K562 (cell line): Measurements from ENCODE around the gene GREB1. TPM values are rescaled to one million over a fixed set of nuclear protein-coding genes. Genes with fewer than 3 reads are reported as not detected.

Experiments used
- ATAC-seq: fragments of 200-7000 bp; cut with Tn5 transposase; 3 replicates; pipeline ENCODE4 v1.9.1; 2020; ENCODE audit warnings: moderate library complexity
- BruUV-seq: library from RNA; stranded (reverse); fragments of 400-500 nt; replicated peaks from 2 replicates; lab custom pipeline; 2021; lab: Mats Ljungman, UMichigan
- CTCF ChIA-PET: fragments of 300-600 bp; formaldehyde crosslinking; extraction: SDS; loops from one replicate; lab custom pipeline; 2021; ENCODE audit warnings: low intra/inter-chr PET ratio; lab: Yijun Ruan, JAX
- POLR2A ChIA-PET: fragments of 300-600, 350-650 bp; sonication (Branson Sonifier 250); formaldehyde crosslinking; extraction: SDS; loops from one replicate; lab custom pipeline; 2021; ENCODE audit warnings: antibody characterized with exemption, inconsistent platforms; lab: Yijun Ruan, JAX
- DNase-seq, 4 experiments: peaks; one replicate each; pipeline versions ENCODE4 v3.0.0 to v3.0.0-alpha.2; 2011 to 2018; ENCODE audit warnings: low spot score in 3 of 4, mixed read lengths in 3 of 4; ENCODE audit errors: extremely low read depth in 1 of 4
- FAIRE-seq: peaks from 2 replicates; lab custom pipeline; 2011; peaks lifted over from hg19 to GRCh38; lab: Jason Lieb, UNC
- H2AFZ ChIP-seq: 2 replicates; pipeline ENCODE4 v1.6.0; 2011; ENCODE audit warnings: low read depth, low read length, control low read depth, inconsistent platforms
- H3K27ac ChIP-seq: fragments of 200-600 bp; 3 replicates; pipeline ENCODE4 v1.8.0; 2011; ENCODE audit warnings: low read depth, mild to moderate bottlenecking, control low read depth, inconsistent platforms, low read length, moderate library complexity, mixed read lengths; ENCODE audit errors: extremely low read depth
- H3K27me3 ChIP-seq, 2 experiments: fragments of 300-600 bp in 1 of 2; 2 replicates in 1 of 2; 3 replicates in 1 of 2; pipeline versions ENCODE4 v1.6.0 to v1.8.0; 2011; ENCODE audit warnings: inconsistent platforms in 2 of 2, low read length in 2 of 2, mild to moderate bottlenecking in 1 of 2, mixed read lengths in 1 of 2, moderate library complexity in 1 of 2; ENCODE audit not compliant: control insufficient read depth in 2 of 2, insufficient read depth in 2 of 2
- H3K36me3 ChIP-seq: fragments of 300-600 bp; 3 replicates; pipeline ENCODE4 v1.8.0; 2011; ENCODE audit warnings: mild to moderate bottlenecking, low read length, inconsistent platforms; ENCODE audit not compliant: control insufficient read depth, insufficient read depth
- H3K4me1 ChIP-seq, 2 experiments: fragments of 200-600 bp in 1 of 2; replicated peaks in 1 of 2; 2 replicates in 1 of 2; 3 replicates in 1 of 2; pipeline versions ENCODE4 v1.5.1 to v1.8.0; 2011; ENCODE audit warnings: inconsistent platforms in 2 of 2, low read length in 2 of 2, mild to moderate bottlenecking in 1 of 2, mixed read lengths in 1 of 2, moderate library complexity in 1 of 2; ENCODE audit not compliant: control insufficient read depth in 2 of 2, insufficient read depth in 2 of 2
- H3K4me2 ChIP-seq: 2 replicates; pipeline ENCODE4 v1.6.1; 2011; ENCODE audit warnings: low read length, control low read depth, inconsistent platforms, mixed read lengths; ENCODE audit not compliant: insufficient read depth
- H3K4me3 ChIP-seq: fragments of 200-600 bp; sonication (generic), shearing (Covaris generic); 2 replicates; pipeline ENCODE4 v1.5.1; 2016; ENCODE audit warnings: control low read depth, inconsistent platforms
- H3K79me2 ChIP-seq: fragments of 200-600 bp; 3 replicates; pipeline ENCODE4 v1.8.0; 2011; ENCODE audit warnings: low read length, inconsistent platforms; ENCODE audit not compliant: control insufficient read depth, insufficient read depth
- H3K9ac ChIP-seq, 2 experiments: 2 replicates each; pipeline versions ENCODE4 v1.6.0 to v1.6.1; 2011; ENCODE audit warnings: low read depth in 2 of 2, low read length in 2 of 2, control low read depth in 1 of 2, inconsistent platforms in 1 of 2, mild to moderate bottlenecking in 1 of 2, mixed read lengths in 1 of 2; ENCODE audit not compliant: insufficient read depth in 1 of 2
- H3K9me1 ChIP-seq: one replicate; pipeline ENCODE4 v1.6.0; 2011; ENCODE audit warnings: inconsistent platforms, mild to moderate bottlenecking, low read length, moderate library complexity; ENCODE audit not compliant: control insufficient read depth, insufficient read depth
- H3K9me3 ChIP-seq: replicated peaks from 2 replicates; pipeline ENCODE4 v1.5.1; 2011; ENCODE audit warnings: low read depth, low read length, inconsistent platforms; ENCODE audit not compliant: control insufficient read depth, insufficient read depth
- H4K20me1 ChIP-seq: replicated peaks from 2 replicates; pipeline ENCODE4 v1.6.1; 2011; ENCODE audit warnings: low read length, inconsistent platforms, mixed read lengths; ENCODE audit not compliant: control insufficient read depth, insufficient read depth
- ILK ChIP-seq: fragments of 450-650 bp; IDR thresholded peaks from 2 replicates; pipeline ENCODE4 v1.6.1; 2016; ENCODE audit warnings: missing genetic modification characterization, low read depth, mild to moderate bottlenecking, missing compliant biosample characterization, moderate library complexity, borderline replicate concordance
- TBL1XR1 ChIP-seq, 2 experiments: IDR thresholded peaks; 2 replicates each; pipeline ENCODE4 v1.6.1; 2012; ENCODE audit warnings: improper control_type of control experiment in 2 of 2, low read length in 2 of 2, mild to moderate bottlenecking in 1 of 2
- TRIM24 ChIP-seq, 2 experiments: fragments of 450-650 bp; IDR thresholded peaks; 2 replicates each; pipeline ENCODE4 v1.6.1; 2016
- ZBTB5 ChIP-seq: fragments of 450-650 bp; IDR thresholded peaks from 2 replicates; pipeline ENCODE4 v1.6.1; 2017; ENCODE audit warnings: antibody characterized with exemption
- ZC3H4 ChIP-seq: sonication (generic); formaldehyde crosslinking; IDR thresholded peaks from 2 replicates; pipeline ENCODE4 v1.9.0; 2021; ENCODE audit warnings: missing genetic modification reagents, borderline replicate concordance
- ZEB2 ChIP-seq: fragments of 450-650 bp; IDR thresholded peaks from 2 replicates; pipeline ENCODE4 v1.6.1; 2016
- ZNF707 ChIP-seq: fragments of 250-450 bp; sonication (Bioruptor Pico); conservative IDR thresholded peaks from 2 replicates; pipeline ENCODE4 v1.8.0; 2022; ENCODE audit warnings: inconsistent platforms, mild to moderate bottlenecking, moderate library complexity
- WGBS: fragments of 100-300 bp; shearing (Covaris generic); methylation state at CpG from one replicate; pipeline ENCODE4 v1.1.6; 2016; ENCODE audit warnings: low coverage, mixed read lengths; ENCODE audit not compliant: insufficient coverage; ENCODE audit errors: missing lambda C conversion rate; 5-methylcytosine and 5-hydroxymethylcytosine counted together
- in situ Hi-C: fragments of 300-500 bp; cut with MboI; formaldehyde crosslinking; loops from 4 replicates; pipeline ENCODE4 v1.15.0; 2018; ENCODE audit warnings: inconsistent platforms, mixed read lengths
- intact Hi-C: fragments of 100-400 bp; cut with micrococcal nuclease; formaldehyde crosslinking; loops from 2 replicates; pipeline ENCODE4 v1.14.2; 2022
- polyA plus RNA-seq, 8 experiments: library from polyadenylated mRNA; depleted of rRNA in 4 of 8; stranded (reverse) in 5 of 8; unstranded in 3 of 8; fragments of >200 nt; fragmentation: Nextera tagmentation in 2 of 8; fragmentation: Illumina TruSeq in 1 of 8; extraction: Ambion mirVana in 2 of 8; extraction: Trizol in 1 of 8; gene quantifications; 2 replicates each; pipeline versions ENCODE4 v1.2.1 to v1.2.3, GENCODE V29; 2011 to 2014; ENCODE audit warnings: inconsistent platforms in 1 of 8, missing spikeins in 1 of 8
- total RNA-seq, 7 experiments: library from RNA; depleted of rRNA in 6 of 7; stranded (reverse); fragments of >200 nt in 6 of 7; fragmentation: Illumina TruSeq in 2 of 7; extraction: Trizol in 2 of 7; gene quantifications; 2 replicates each; pipeline versions ENCODE4 v1.2.1 to v1.2.3, GENCODE V29; 2011 to 2021; ENCODE audit warnings: low replicate concordance in 1 of 7

Gene GREB1
- total and polyA plus RNA-seq, 9 of the 15 experiments (the other 6 are each of a cell fraction or from before 2014, with no cell fraction given), result 0.04 to 0.86 (median 0.10) TPM; not detected in 1

- ChIA-PET CTCF (no interaction called here), POLR2A (interaction anchor here (1.5 kb wide), 1 partner anchor 105 kb away, joined by 3 read pairs; no protein-coding TSS in a partner anchor)
- no peak overlapping the region for H3K9ac ChIP-seq
- H3K9me3 ChIP-seq, result no peaks in the 10 kb centered on the region
- ATAC-seq (no peak), DNase-seq (no peak), FAIRE-seq (no peak)
- H3K36me3 ChIP-seq, result no peaks in the 10 kb centered on the region
- no peak overlapping the region for H2AFZ ChIP-seq
- H3K4me2 ChIP-seq, result no peak overlapping the region
- no peak overlapping the region for H3K27ac ChIP-seq
- in situ Hi-C loops, result no loop called here
- H3K79me2 ChIP-seq, result no peaks in the 10 kb centered on the region
- H4K20me1 ChIP-seq, result 0 out of 2 replicates have a peak, but pooled peaks cover 7% of the 10 kb centered on the region
- no peak for TF ChIP-seq ZEB2
- no peak for TF ChIP-seq TBL1XR1 (IDR thresholded peaks at IDR 0.05; ENCODE audit: low read length in 2 of 2)
- WGBS, result under 1% methylated on average over 10 of the region's 10 CpGs
- H3K9me1 ChIP-seq, result no peaks in the 10 kb centered on the region
- peaks cover 0 to 2% of the 10 kb centered on the region in 2 experiments; a peak in 1 of 5 replicates for H3K4me1 ChIP-seq
- intact Hi-C loops, result no loop called here
- H3K27me3 ChIP-seq, result peaks cover 30 to 67% of the 10 kb centered on the region in 2 experiments
- no peak overlapping the region for H3K4me3 ChIP-seq
- BruUV-seq, result no TSS peak
Measured at GRCh38 chr2:11674983-11675382, 141.1 kb downstream of the GREB1 start.

- in situ Hi-C loops, result no loop called here
- Histone ChIP-seq H3K4me2 (no peak overlapping the region), H3K9me3 (no peaks in the 10 kb centered on the region), H3K9me1 (no peaks in the 10 kb centered on the region), H3K79me2 (no peaks in the 10 kb centered on the region), H3K27ac (no peak overlapping the region), H3K4me1 (no peaks in the 10 kb centered on the region; a peak in 1 of 5 replicates), H3K27me3 (peaks cover 24 to 67% of the 10 kb centered on the region in 2 experiments), H3K4me3 (no peak overlapping the region), H2AFZ (no peak overlapping the region), H3K9ac (no peak overlapping the region), H3K36me3 (no peaks in the 10 kb centered on the region), H4K20me1 (0 out of 2 replicates have a peak, but pooled peaks cover 7% of the 10 kb centered on the region)
- ATAC-seq (no peak), FAIRE-seq (no peak), DNase-seq (no peak)
- ChIA-PET POLR2A (interaction anchor here (1.5 kb wide), 1 partner anchor 104 kb away, joined by 3 read pairs; no protein-coding TSS in a partner anchor), CTCF (no interaction called here)
- TF ChIP-seq TRIM24 (IDR thresholded peaks at IDR 0.05) (no peak), ZBTB5 (no peak), ZNF707 (CRISPR knock-in tag) (no peak), ILK (tag) (no peak), ZC3H4 (CRISPR knock-in tag) (no peak)
- intact Hi-C loops, result no loop called here
- no TSS peak for BruUV-seq
- WGBS, result 2% methylated on average over 3 of the region's 3 CpGs
Measured at GRCh38 chr2:11675423-11676112, 141.7 kb downstream of the GREB1 start.
